Glomerular visceral epithelial cell (primary cell): Measurements from ENCODE around the gene TMPRSS7.
"Not testable (repeated sequence)": the region's sequence is repeated elsewhere in the genome, so short reads cannot be mapped to it uniquely, and the experiment has no call there.

Experiments used
- DNase-seq: peaks from one replicate; pipeline ENCODE4 v3.0.0-alpha.2; 2016; ENCODE audit errors: extremely low spot score

The TMPRSS7 gene

DNA sequence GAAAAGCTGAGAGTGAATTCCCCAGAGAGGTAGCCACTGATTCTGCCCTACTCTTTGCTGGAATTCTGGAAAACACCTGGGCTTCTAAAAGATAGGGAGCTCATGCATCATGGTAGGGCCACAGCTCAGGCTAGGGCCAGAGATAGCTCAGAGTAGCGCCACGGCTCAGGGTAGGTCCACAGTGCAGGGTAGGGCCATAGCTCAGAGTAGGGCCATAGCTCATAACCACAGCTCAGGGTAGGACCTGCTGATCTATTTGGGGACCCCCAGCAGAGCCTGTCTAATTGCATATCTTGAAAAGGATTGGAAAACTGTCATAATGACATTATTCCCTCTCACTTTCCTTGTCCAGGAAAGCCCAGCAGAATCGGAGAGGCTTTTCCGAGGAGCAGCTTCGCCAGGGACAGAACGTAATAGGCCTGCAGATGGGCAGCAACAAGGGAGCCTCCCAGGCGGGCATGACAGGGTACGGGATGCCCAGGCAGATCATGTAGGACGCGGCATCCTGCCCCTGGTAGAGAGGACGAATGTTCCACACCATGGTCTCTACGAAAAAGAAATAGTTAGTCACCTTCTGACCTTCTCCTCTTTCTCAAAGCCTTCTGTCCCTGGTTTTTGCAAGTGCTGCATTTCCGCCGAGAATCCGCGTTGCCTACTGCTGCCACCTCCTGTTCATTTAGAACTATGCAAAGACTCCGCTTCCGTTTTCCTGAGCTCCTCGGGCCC is 21.3 kb upstream of the TMPRSS7 start:
- DNase-seq: peak; percentile 77

DNA sequence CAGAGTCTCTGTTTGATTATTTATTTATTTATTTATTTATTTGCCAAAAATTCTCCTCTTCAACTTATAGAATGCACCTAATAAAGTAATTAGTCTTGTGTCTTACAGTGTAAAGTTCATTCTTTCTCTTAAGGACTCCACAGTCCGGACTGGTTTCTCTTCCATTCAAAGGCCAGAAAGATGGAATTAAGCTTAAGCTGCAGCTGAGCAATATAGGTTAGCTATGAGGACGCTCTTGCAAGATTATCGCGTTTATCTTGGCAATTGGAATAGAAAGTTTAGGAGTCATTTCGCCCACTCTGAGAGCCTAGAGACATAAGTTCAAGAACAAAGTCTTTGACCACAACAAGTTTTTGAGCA is 20.8 kb upstream of the TMPRSS7 start:
- DNase-seq: no peak

DNA sequence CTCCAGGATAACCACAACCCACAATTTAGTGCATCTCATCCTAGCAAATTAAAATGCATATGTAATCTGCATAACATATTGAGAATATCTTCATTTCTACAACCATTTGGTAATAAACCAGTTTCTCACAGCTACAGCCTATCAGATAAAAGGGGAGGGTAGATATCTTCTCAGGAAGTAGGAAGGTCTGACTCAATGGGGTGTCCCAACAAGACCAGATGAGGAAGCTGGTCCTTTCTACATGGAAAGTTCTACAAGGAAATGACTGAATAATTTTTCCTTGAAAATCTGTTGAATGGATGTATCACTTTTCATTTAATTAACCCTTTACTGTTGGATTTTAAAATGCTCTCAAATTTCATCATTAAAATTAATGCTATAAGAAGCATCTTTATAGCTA is 17.4 kb upstream of the TMPRSS7 start:
- DNase-seq: no peak

DNA sequence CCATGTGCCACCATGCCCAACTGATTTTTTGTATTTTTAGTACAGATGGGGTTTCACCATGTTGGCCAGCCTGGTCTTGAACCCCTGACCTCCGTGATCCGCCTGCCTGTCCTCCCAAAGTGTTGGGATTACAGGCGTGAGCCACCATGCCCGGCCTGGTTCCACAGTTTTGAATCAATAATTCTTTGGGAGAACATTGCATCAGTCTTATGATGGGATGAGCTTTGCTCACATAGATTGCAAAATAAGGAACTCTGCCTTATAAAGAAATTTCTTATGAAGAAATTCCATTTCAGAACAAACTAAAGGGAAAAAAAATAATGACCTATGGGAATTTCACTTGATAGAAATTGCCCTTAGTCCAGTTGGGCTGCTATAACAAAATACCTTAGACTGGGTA is 15.8 kb upstream of the TMPRSS7 start:
- DNase-seq: no peak

DNA sequence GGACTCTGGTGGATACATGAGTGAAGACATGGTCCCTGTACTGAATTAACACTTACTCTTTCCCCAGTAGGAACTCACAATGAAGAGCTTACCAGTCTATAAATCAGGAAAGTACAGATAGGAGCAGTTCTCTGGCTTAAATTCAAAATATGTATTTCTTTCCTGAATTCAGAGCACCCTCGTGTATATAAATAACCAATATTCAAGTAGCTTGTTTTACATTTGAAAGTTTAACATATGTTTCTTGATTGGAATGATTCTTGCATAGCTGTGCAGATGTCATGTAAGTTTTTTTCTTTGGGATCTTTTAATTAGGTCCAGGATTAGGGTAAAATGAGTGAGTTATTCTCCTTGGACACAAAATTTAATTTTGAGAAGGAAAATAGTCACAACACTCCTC is 14.8 kb upstream of the TMPRSS7 start:
- DNase-seq: no peak

DNA sequence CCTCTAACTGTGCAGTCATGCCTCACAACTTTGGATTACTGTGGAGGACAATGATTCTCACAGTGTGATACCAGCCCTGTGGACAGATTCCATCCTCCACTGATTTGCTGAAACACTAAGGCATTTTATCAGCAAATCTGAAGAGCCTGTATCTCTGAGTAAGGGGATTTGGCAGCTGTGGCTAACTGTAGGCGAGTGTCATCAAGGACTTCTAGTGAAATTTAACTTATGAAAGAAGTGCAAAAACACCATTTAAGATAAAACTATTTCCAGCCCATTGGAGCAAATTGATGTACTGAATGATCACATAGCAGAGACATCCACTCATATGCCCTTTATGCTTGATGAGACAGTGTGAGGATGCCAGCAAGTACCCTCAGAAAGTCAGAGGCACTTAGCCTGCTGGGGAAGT is 13.9 kb upstream of the TMPRSS7 start:
- DNase-seq: peak; percentile 54

DNA sequence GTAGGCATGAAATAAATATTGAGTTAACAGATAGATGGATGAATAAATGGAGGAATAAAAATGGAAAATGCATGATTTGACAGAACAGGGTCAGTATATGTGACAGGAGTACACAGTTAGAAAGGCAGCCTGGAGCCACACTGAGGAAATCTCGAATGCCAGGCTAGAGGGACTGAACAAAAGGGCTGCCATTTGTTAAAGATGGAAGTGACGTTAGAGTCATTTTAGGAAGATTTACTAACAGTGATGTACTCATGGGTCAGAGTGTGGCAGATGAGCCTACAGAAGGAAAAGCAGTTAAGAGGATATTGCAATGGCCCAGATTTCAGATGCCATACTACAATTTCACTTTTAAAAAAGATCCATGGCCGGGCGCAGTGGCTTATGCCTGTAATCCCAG is 7.4 kb upstream of the TMPRSS7 start:
- no peak for DNase-seq

DNA sequence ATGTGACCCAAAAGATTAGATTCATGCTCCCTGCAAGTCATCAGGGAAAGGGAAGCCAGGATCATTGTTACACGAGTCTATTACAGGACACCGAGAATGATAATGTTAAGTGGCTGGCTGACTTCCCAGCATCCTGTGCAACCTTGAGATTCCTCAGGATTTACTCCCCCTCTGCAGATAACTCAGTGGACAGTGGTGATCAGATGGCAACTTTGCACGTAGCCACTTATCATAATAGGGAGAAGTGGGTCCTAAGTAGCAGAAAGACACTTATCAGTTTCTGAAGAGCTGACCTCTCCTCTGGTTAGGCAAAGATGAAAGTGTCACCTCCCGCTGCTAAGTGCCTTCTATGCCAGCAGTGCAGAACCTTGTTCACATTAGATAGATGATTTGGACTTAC is 6.7 kb upstream of the TMPRSS7 start:
- no peak for DNase-seq

DNA sequence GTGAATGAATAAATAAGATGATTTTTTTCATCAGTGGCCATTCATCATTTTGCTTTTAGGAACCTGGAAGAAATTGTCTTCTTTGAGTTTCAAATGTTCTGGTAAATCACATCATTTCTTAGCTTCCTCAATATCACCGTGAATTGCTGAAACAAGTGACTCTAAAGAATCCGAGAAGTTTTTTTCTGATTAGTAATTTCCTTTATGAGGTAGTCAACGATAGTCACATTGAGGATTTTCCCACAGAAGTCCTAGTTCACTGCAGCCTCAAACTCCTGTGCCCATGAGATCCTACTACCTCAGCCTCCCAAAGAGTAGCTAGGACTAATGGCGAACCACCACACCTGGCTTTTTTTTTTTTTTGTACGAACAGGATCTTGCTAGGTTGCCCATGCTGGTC is 3.6 kb upstream of the TMPRSS7 start:
- DNase-seq: no peak

DNA sequence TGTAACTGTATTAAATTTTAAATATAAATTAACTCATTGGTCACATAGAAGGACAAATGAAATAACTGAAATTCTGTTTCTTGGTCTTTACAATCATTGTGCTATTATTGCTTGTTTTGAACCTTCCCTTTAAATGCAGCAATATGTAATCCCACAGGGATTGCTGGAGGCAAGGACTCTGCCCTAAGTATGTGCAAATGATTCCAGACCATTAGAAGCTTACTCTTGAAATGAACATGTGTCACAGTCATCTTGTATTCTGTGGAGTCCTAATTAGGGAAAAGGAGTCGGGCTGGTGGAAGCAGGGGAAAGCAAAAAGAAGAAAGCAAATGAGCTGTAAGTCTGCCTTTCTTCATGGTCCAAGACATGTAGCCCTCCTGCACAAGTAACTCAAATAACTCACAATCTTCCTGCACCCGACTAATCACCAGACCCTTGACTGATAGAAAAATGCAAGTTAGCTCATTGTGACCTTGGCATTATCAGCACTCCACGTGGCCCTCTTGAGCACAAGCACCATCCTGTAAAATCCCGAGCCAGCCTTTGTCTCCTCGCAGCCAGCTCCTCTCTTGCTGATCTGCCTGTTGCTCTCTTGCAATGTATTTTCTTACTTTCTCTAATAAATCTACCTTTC is 2.3 kb upstream of the TMPRSS7 start:
- no peak for DNase-seq

DNA sequence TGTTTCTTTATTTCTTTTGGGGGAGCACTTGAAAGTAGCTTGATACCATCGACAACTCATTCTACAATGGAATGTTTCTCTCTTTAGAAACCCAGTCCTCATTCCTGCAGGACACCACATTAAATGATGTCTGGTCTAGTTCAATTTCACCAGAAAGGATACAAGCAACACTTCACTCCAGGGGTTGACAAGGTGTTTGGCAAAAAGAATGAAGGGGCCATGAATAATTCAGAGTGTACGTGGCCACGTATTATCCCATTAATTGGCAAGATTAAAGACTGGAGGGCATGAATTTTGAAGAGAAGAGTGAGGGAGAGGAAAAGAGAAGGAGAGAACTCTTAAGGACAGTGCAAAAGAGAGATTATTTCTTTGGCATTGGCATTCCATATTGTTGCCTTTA is 705 bp downstream of the TMPRSS7 start:
- no peak for DNase-seq

DNA sequence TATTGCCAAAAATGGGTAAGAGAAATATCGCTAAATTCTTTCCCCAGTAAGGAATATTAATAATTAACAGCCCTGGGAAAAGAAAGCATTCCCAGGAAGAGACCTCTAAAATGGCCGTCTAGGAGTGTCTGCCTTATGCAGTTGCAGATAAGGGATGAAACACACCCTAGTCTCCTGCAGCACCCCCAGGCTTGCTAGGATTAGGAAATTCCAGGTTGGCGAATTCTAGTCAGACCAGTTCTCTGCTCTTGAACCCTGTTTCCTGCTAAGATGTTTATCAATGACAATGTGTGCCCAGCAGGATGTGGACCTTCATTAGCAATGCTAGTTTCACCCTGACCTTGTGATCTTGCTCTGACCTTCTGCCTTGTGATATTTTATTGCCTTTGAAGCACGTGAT is 2.7 kb downstream of the TMPRSS7 start:
- DNase-seq: not testable (repeated sequence)

DNA sequence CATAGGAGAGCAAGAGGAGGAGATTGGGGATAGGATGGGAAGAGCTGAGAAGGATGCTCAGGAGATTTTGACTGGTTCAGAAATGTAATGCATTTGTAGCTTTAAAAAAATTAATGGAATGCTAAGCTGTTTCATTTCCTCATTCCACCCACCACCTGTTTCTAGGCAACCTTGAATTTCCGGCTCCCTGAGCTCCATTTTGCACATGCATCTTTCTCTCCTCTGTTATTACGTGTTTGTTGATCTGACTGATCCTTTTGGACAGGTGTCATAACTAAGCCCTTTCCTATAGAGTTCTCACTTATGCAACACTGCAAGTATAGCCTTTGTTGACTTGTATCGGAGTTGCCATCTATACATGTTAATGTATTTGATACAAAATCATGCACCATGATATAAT is 4.3 kb downstream of the TMPRSS7 start:
- peak; percentile 54 for DNase-seq

DNA sequence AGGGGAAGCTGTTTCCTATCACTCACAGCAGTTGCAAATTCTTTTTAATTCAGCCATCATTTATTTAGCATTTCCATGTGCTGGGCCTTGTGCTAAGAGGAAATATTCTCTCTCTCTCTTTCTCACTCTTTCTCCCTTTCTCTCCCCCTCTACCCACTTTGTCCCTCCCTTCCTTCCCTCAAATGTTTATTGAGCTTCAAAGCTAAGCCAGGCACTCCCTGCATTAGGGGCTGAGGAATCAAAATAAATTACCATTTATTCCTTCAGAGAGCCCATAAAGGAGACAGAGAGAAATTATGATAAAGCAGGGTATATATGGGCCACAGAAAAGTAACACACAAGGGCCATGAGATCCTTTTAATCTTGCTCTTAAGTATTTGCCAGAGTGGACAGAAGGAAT is 6.8 kb downstream of the TMPRSS7 start:
- DNase-seq: no peak

DNA sequence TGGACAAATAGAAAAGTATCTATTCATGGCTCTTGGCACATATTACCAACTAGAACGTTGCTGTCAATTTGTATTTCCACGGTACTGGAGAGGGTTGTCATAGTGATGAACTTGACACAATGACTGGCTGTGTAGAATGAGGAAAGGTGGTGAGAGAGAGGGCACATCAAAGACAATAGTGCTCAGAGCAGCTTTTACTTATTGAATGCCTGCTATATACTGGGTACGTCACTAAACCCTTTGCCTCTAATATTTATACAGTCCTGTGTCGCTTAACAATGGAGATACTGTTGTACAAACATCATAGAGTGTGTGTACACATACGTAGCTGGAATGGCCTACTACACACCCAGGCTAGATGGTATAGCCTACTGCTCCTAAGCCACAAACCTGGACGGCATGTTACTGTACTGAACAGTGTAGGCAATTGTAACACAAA is 8.3 kb downstream of the TMPRSS7 start:
- DNase-seq: no peak

DNA sequence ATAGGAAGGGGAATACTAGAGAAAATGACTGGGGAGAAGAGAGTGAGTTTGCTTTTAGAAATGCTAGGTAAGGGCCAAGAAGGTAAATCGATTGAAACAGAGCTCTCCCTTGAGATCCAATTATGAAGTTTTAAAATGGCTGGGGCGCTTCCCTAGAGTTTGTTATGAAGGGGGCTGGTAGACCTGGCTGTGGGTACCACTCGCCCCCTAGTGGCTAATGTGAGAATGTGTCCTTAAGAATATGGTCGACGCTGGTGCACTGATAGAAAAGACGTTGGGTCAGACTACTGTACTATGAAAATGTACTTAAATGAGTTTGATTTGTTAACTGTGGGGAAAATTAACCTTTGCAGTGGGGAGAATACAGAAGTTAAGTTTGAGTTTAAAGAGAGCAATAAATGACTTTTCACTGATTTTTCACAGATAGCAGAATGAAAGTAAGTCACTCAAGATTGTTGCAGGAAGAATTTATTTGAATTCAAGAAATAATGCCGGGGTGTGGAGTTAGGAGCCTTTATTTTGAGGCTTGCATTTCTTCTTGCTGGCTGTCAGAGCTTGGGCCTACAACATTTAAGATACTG is 9.2 kb downstream of the TMPRSS7 start:
- peak; percentile 73 for DNase-seq

DNA sequence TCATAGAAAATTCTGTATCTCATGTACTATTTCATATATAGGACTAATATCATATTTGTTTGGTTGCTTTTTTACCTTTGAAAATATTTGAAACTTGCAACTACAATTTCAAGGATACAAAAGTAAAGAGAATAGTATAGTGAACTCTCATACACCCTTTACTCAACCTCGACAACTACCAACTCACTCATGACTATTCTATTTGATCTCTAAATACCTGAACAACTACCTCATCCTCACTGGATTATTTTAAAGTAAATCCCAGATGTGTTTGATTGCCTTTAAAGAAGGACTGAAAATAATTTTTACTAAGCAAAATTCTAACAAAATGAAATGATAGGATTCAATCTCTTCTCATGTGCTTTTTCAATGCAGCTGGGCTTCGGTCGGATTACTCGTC is 12.1 kb downstream of the TMPRSS7 start:
- no peak for DNase-seq

DNA sequence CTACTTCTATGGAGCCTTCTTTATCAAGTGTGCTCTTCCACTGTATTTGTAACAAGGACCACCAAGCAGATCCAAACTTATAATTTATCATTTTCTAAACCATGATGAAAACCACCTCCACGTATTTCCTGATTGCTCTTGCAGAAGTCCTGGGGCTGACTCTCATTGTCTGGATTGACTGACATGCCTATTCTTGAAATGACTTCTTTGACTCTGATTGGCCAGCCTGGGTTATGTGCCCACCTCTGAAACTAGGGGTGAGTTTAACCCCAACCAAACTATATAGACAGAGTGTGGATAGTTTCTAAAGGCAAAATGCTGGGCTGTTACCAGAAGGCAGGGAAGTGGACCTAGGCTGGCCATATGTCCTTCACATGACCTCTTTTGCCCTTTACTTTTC is 12.7 kb downstream of the TMPRSS7 start:
- DNase-seq: no peak

DNA sequence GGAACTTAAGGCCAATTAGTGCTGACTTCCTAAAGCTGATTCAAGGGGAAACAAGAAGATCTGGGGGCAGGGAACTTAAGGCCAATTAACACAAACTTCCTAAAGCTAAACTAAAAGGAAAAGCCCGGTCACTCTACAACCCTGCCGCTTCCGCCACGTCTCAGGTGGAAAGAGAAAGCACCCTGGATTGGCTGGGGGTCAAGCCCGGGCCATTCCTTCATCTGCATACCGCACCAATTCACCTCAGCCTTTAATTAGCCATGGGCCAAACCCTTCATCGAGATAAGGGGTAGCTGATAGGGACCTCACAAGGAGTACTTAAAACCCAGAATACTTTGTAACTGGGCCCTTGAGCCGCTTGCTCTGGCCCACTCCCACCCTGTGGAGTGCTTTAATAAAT is 14.4 kb downstream of the TMPRSS7 start:
- DNase-seq: no peak

DNA sequence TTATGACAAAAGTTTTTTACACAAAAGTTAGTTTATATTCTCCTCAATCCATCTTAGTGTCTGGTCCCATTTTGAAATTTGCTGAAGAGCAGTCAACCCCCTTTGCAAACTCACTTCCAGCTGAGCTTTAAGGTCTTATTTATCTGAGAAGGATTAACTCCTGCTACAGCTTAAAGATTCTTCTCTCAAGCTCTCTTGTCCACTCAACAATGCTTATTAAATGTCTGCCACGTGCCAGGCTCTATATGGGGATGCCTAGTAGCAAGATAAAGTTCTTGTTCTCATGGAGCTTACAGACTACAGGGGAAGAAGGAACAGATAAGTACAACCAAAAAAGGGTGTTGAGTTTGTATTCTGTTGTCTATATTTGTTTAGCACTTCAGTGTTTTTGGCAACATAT is 18.7 kb downstream of the TMPRSS7 start:
- DNase-seq: no peak

DNA sequence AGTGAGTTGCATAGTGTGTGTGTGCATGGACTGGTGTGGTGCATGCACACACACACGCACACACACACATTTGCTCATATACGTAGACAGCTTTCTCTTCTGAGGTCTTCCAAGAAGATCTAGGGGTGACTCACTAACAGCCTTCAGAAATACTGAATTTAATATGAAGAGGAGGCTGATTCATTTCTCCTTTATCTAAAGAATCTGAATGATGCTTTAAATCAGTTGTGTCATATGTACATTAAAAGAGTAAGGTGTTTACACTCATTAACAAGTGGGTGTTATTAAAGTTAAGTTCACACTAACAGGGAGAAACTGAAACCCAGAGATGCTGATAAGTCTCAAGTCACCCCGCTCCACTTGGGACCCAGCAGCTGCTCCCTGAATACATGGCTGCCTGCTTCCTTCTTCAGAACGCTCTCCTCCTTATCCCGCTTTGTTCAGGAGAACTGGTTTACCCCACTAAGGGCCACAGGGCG is 22.0 kb downstream of the TMPRSS7 start:
- DNase-seq: peak; percentile 28

DNA sequence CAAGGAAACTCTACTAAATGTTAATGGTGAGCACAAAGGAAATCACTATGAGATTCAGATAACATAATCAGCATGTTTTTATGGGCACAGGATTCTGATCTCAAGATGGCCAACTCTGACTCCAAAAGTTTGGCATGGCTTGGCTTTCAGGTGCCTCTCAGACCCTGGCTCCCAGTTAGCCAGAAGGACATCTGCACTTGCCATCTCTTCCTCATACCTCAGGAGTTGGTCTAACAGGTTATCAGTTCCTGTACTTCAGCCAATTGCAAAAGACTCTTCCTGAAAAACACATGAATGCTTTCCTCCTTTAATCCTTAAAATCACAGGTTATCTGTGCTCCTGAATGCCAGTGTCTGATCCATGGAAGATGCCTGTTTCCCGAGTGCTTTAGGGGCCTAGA is 25.0 kb downstream of the TMPRSS7 start:
- no peak for DNase-seq

DNA sequence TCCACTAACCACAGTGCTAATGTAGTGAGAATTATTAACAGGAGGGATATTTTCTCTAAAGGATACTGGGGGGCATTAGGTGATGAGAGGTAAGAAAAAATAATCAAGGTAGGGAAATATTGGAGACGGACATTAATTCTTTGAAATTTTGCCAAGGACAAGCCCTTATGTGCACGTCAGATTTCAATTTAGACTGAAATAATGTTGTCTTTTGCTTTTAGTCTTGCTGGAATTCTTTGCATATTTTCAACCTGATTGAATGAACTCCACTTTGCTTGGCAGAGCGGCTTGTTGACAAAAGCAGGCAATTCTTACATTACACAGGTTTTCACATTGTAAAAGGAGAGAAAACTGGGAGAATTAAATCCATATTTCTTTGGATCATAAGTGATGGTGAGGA is 26.6 kb downstream of the TMPRSS7 start:
- DNase-seq: peak; percentile 28
